HepG2 (cell line): Measurements from ENCODE around the gene LZTR1. TPM values are rescaled to one million over a fixed set of nuclear protein-coding genes. Genes with fewer than 3 reads are reported as not detected.
A peak's percentile ranks its signal among the peaks of the same experiment; 100 is the strongest.

Experiments used
- ADNP ChIP-seq: sonication (generic); formaldehyde crosslinking; IDR thresholded peaks from 2 replicates; pipeline ENCODE4 v1.4.0; 2020; ENCODE audit warnings: missing genetic modification reagents
- ARID4A ChIP-seq: sonication (generic); formaldehyde crosslinking; IDR thresholded peaks from 2 replicates; pipeline ENCODE4 v1.5.0; 2020; ENCODE audit warnings: mild to moderate bottlenecking, missing genetic modification reagents, borderline replicate concordance
- BHLHE40 ChIP-seq: IDR thresholded peaks from 2 replicates; pipeline ENCODE4 v1.6.1; 2011; ENCODE audit warnings: low read length, improper control_type of control experiment
- CEBPG ChIP-seq: IDR thresholded peaks from 2 replicates; pipeline ENCODE4 v1.6.1; 2016
- HMGXB4 ChIP-seq, 2 experiments: sonication (generic) in 1 of 2; formaldehyde crosslinking in 1 of 2; IDR thresholded peaks; 2 replicates each; pipeline versions ENCODE4 v1.4.0 to v1.6.1; 2018 to 2020; ENCODE audit warnings: missing genetic modification reagents in 2 of 2, borderline replicate concordance in 1 of 2, low read depth in 1 of 2, mild to moderate bottlenecking in 1 of 2, missing biosample characterization in 1 of 2
- MEF2D ChIP-seq: sonication (generic); formaldehyde crosslinking; IDR thresholded peaks from 2 replicates; pipeline ENCODE4 v1.5.1; 2020; ENCODE audit warnings: mild to moderate bottlenecking, missing genetic modification reagents
- MLX ChIP-seq: IDR thresholded peaks from 2 replicates; pipeline ENCODE4 v1.6.1; 2016
- PRDM15 ChIP-seq: sonication (generic); formaldehyde crosslinking; IDR thresholded peaks from 2 replicates; pipeline ENCODE4 v1.4.0; 2020; ENCODE audit warnings: missing genetic modification reagents
- RFX5 ChIP-seq: IDR thresholded peaks from 2 replicates; pipeline ENCODE4 v1.6.1; 2011; ENCODE audit warnings: low read depth, low read length, improper control_type of control experiment
- SATB2 ChIP-seq: sonication (generic); formaldehyde crosslinking; IDR thresholded peaks from 2 replicates; pipeline ENCODE4 v1.5.0; 2020; ENCODE audit warnings: missing genetic modification reagents
- TARDBP ChIP-seq: sonication (generic); formaldehyde crosslinking; IDR thresholded peaks from 2 replicates; pipeline ENCODE4 v1.8.0; 2022; ENCODE audit warnings: mild to moderate bottlenecking, missing genetic modification reagents
- TRAFD1 ChIP-seq: sonication (generic); formaldehyde crosslinking; IDR thresholded peaks from 2 replicates; pipeline ENCODE4 v1.5.1; 2020; ENCODE audit warnings: missing genetic modification reagents, mild to moderate bottlenecking, borderline replicate concordance
- ZBTB20 ChIP-seq: sonication (generic); formaldehyde crosslinking; IDR thresholded peaks from 2 replicates; pipeline ENCODE4 v1.8.1; 2023; ENCODE audit warnings: missing genetic modification reagents, low read depth, mild to moderate bottlenecking, borderline replicate concordance
- ZNF225 ChIP-seq: sonication (generic); formaldehyde crosslinking; IDR thresholded peaks from 2 replicates; pipeline ENCODE4 v1.4.0; 2020; ENCODE audit warnings: mild to moderate bottlenecking, missing genetic modification reagents
- ZNF484 ChIP-seq: sonication (generic); formaldehyde crosslinking; IDR thresholded peaks from 2 replicates; pipeline ENCODE4 v1.5.1; 2020; ENCODE audit warnings: mild to moderate bottlenecking, low read depth, missing genetic modification reagents, borderline replicate concordance
- ZNF841 ChIP-seq: sonication (generic); formaldehyde crosslinking; IDR thresholded peaks from 2 replicates; pipeline ENCODE4 v1.8.1; 2023; ENCODE audit warnings: missing genetic modification reagents, borderline replicate concordance
- polyA plus RNA-seq, 8 experiments: library from polyadenylated mRNA; depleted of rRNA in 3 of 8; stranded (reverse) in 7 of 8; unstranded in 1 of 8; fragments of >200 nt; fragmentation: Illumina TruSeq in 4 of 8; extraction: Trizol in 4 of 8; gene quantifications; 2 replicates each; pipeline versions ENCODE4 v1.2.1 to v1.2.3, GENCODE V29; 2011 to 2016; ENCODE audit warnings: low read depth in 4 of 8, missing spikeins in 1 of 8, mixed read lengths in 1 of 8; ENCODE audit not compliant: insufficient read depth in 1 of 8
- total RNA-seq, 5 experiments: library from RNA; depleted of rRNA; stranded (reverse); fragments of >200 nt; fragmentation: Illumina TruSeq; extraction: Trizol; gene quantifications; 2 replicates each; pipeline ENCODE4 v1.2.3, GENCODE V29; 2016; ENCODE audit warnings: low read depth in 1 of 5

Gene LZTR1
- total and polyA plus RNA-seq, 2 of the 13 experiments (the other 11 are each of a cell fraction or from before 2014, with no cell fraction given), result 21.8 to 22.4 TPM

GRCh38 chr22:20951151-20951931 is 30.8 kb upstream of the LZTR1 start (continued):
- TF ChIP-seq PRDM15 (CRISPR knock-in tag), result no peak
- TF ChIP-seq TRAFD1 (CRISPR knock-in tag), result no peak
- TF ChIP-seq ZNF225 (CRISPR knock-in tag), result no peak
- peak; percentile 47; the same call in 1 of the 2 replicates for TF ChIP-seq CEBPG (CRISPR knock-in tag)
- no peak for TF ChIP-seq ZBTB20
- no peak for TF ChIP-seq BHLHE40
- peak; percentile 34; the same call in 1 of the 2 replicates for TF ChIP-seq MLX
- TF ChIP-seq ZNF841 (CRISPR knock-in tag), result no peak
- TF ChIP-seq TARDBP (CRISPR knock-in tag), result peak; percentile 44; the same call in 1 of the 2 replicates
- TF ChIP-seq ADNP (CRISPR knock-in tag), result no peak
- no peak for TF ChIP-seq ARID4A (CRISPR knock-in tag)
- no peak for TF ChIP-seq SATB2
- TF ChIP-seq ZNF484 (CRISPR knock-in tag), result no peak
- no peak for TF ChIP-seq MEF2D (CRISPR knock-in tag)
- peak in 1 of 2 experiments; percentile 9; a peak in 1 of 4 replicates for TF ChIP-seq HMGXB4 (CRISPR knock-in tag; IDR thresholded peaks at IDR 0.05; ENCODE audit: borderline replicate concordance in 1 of 2, low read depth in 1 of 2)
- no peak for TF ChIP-seq RFX5
